ENCODE data around the gene MFNG.
A peak's percentile ranks its signal among the peaks of the same experiment; 100 is the strongest.

GRCh38 chr22:37492428-37493344, 6.5 kb upstream of the MFNG start:
- peak; percentile 73 for TF ChIP-seq CTCF (IDR thresholded peaks at IDR 0.05; ENCODE audit: low read depth, low read length)
- no peak for TF ChIP-seq POLR2A (IDR thresholded peaks at IDR 0.05; ENCODE audit: extremely low read depth, insufficient read length)
- TF ChIP-seq MYC (IDR thresholded peaks at IDR 0.05; ENCODE audit: low read depth, low read length) = no peak

All from NB4 (cell line).